SK-N-SH treated with all-trans-retinoic acid at 6 μM for 48 hours (cell line): ENCODE results near the gene SERGEF.

Source experiments
- GLIS3 ChIP-seq: fragments of 250-450 bp; sonication (Bioruptor Pico); IDR thresholded peaks from 2 replicates; pipeline ENCODE4 v1.5.0; 2020; ENCODE audit warnings: mild to moderate bottlenecking, moderate library complexity
- ZC3H10 ChIP-seq: fragments of 250-450 bp; sonication (Bioruptor Pico); IDR thresholded peaks from 2 replicates; pipeline ENCODE4 v1.5.1; 2021; ENCODE audit warnings: mild to moderate bottlenecking, moderate library complexity
- ZFP3 ChIP-seq: fragments of 250-450 bp; sonication (Bioruptor Pico); IDR thresholded peaks from 2 replicates; pipeline ENCODE4 v1.5.0; 2020; ENCODE audit warnings: mild to moderate bottlenecking, moderate library complexity
- ZNF565 ChIP-seq: fragments of 450-650 bp; formaldehyde crosslinking; conservative IDR thresholded peaks from 2 replicates; pipeline ENCODE4 v1.5.0; 2020; ENCODE audit warnings: low read depth, mild to moderate bottlenecking, moderate library complexity
- TF ChIP-seq, protein P1 (sequence below): fragments of 250-450 bp; sonication (Bioruptor Pico); IDR thresholded peaks from 2 replicates; pipeline ENCODE4 v1.5.1; 2021; ENCODE audit warnings: mild to moderate bottlenecking, moderate library complexity
- TF ChIP-seq, protein P2 (sequence below): fragments of 250-450 bp; sonication (Bioruptor Pico); IDR thresholded peaks from 2 replicates; pipeline ENCODE4 v1.8.0; 2020; ENCODE audit warnings: mild to moderate bottlenecking, moderate library complexity, borderline replicate concordance

DNA sequence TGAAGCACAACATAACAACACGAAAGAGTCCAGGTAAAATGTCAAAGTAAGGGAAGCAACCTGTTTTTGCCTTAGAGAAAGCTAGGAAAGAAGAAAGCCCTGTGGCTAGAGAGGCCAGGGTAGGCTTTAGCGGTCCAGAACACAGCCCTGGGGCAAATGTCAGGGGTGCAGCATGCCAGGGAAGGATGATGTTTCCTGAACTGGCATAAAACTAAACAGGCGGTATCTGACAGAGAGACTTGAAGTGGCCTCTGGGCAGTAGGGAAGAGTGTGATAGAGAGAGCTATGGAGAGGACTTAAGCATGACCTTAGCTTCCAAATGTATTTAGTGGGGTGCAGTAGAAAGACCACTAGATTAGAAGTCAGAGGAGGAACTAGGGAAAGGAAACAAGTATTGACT lies 174.7 kb downstream of the SERGEF start:
- TF ChIP-seq, protein P1, sequence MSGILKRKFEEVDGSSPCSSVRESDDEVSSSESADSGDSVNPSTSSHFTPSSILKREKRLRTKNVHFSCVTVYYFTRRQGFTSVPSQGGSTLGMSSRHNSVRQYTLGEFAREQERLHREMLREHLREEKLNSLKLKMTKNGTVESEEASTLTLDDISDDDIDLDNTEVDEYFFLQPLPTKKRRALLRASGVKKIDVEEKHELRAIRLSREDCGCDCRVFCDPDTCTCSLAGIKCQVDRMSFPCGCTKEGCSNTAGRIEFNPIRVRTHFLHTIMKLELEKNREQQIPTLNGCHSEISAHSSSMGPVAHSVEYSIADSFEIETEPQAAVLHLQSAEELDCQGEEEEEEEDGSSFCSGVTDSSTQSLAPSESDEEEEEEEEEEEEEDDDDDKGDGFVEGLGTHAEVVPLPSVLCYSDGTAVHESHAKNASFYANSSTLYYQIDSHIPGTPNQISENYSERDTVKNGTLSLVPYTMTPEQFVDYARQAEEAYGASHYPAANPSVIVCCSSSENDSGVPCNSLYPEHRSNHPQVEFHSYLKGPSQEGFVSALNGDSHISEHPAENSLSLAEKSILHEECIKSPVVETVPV (CRISPR knock-in tag), result no peak
- TF ChIP-seq ZFP3 (CRISPR knock-in tag) (no peak), GLIS3 (CRISPR knock-in tag) (no peak), ZNF565 (CRISPR knock-in tag) (no peak), ZC3H10 (CRISPR knock-in tag) (no peak)
- TF ChIP-seq, protein P2, sequence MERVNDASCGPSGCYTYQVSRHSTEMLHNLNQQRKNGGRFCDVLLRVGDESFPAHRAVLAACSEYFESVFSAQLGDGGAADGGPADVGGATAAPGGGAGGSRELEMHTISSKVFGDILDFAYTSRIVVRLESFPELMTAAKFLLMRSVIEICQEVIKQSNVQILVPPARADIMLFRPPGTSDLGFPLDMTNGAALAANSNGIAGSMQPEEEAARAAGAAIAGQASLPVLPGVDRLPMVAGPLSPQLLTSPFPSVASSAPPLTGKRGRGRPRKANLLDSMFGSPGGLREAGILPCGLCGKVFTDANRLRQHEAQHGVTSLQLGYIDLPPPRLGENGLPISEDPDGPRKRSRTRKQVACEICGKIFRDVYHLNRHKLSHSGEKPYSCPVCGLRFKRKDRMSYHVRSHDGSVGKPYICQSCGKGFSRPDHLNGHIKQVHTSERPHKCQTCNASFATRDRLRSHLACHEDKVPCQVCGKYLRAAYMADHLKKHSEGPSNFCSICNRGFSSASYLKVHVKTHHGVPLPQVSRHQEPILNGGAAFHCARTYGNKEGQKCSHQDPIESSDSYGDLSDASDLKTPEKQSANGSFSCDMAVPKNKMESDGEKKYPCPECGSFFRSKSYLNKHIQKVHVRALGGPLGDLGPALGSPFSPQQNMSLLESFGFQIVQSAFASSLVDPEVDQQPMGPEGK (CRISPR knock-in tag), result no peak
